OCI-M2 (cell line): ENCODE data around the gene PTPN13.
"Not testable (repeated sequence)": the region's sequence is repeated elsewhere in the genome, so short reads cannot be mapped to it uniquely, and the experiment has no call there.

ENCODE experiments used
- DNase-seq: peaks from one replicate; lab custom pipeline; 2025; ENCODE audit not compliant: unreplicated experiment; lab: John Stamatoyannopoulos, UW

The PTPN13 gene

DNA sequence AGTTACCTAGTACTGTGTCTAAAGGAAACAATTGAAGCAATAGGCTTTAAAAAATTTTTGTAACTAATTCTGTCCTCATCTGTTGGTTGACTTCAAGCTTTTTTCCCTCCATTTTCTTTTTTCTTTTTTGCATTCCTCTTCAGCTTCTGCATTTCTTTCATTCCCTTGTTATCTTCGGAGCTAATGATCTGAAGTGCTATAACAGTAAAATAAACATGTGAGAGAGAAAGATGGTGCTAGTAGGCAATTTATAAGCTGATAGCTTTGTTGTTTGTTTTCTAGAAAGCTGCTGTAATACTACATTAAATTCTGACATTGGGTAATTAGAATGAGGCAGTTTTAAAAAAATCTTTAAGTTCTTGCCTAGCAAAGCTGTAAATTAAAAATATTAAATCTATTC lies 37.1 kb downstream of the PTPN13 start:
- no peak for DNase-seq

DNA sequence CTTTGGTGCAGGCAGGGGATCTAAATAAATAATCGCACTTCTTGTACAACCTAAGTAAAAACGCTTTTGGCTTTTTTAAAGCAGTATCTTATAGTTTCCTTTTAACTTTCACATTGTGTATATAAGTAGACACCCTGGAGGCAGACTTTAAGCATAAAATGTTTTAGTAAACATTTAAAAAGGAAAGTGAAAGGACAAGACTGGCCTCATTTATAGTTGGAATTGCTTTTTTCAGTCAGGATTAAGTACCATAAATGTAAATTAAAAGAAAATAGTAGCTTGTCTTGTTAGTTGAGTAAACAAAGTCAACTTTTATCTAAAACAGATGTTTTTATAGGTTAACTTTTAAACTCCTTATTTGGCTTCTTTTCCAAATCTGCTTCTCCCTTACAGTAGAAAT lies 39.7 kb downstream of the PTPN13 start:
- DNase-seq = no peak

DNA sequence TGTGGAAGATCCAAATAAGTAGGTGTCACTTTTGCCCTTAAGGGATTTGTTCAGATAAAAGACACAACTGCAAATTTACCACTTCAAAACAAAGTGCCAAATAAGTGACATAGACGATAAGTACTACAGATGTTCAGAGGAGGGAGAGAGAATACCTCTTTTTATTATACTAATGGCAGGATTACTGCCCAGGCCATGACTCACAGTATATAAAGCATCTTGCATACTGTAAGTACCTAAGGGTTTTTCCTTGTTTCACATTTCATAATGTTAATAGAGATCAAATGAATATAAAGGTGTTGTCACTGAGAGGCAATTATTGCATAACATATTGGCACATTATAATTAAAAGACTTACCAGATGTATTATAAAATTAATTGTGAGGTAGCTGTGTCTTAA lies 46.4 kb downstream of the PTPN13 start:
- DNase-seq = no peak

DNA sequence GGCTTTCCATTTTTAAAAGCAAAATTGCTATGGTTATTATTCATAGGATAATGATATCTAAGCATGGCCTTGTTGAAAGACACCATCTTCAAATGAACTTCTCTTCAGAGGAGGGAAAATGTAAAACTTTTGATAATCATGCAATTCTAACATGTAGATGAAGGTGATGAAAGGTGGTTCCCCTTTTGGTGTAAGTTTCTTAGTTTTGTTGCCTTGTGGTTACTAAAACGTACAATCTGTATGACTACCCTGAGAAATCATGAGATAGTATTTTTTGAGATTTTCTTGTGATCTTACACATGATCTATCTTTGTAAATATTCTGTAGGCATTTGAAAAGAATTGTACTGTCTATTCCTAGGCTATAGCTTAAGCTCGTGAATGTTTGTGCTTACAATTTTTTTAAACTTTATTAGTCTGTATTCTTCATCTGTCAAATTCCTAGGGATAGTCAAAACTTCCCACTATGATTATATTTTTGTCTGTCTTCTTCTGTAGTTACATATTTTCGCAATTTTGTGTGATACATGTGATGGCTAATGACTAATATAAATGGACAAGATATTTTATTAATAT lies 47.5 kb downstream of the PTPN13 start:
- no peak for DNase-seq

DNA sequence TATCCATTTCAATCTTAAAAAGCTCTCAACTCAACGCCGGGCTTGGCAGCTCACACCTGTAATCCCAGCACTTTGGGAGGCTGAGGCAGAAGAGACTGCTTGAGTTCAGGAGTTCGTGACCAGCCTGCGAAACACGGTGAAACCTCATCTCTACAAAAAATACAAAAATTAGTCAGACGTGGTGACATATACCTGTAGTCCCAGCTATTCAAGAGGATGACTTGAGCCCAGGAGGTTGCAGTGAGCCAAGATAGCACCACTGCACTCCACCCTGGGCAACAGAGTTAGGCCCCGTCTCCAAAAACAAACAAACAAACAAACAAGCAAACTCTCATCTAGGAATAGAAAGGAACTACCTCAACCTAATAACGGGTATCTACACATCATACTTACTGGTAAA lies 50.8 kb downstream of the PTPN13 start:
- DNase-seq = no peak

DNA sequence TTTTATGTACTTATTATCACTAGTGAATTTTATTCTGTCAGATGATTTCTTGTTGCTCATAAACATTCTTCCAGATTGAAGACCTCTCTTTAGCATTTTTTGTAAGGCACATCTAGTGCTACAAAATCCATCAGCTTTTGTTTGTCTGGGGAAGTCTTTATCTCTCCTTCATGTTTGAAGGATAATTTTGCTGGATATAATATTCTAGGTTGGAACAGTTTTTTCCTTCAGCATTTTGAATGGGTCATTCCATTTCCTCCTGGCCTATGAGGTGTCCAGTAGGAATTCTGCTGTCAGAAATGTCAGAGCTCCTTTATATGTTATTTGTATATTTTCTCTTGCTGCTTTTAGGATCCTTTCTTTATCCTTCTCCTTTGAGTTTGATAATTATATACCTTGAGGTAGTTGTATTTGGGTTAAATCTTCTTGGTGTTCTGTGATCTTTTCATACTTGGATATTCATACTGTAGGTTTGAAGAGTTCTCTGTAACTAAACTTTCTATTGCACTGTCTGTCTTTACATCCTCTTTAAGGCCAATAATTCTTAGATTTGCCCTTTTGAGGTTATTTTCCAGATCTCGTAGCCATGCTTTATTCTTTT lies 58.3 kb downstream of the PTPN13 start:
- DNase-seq = no peak

DNA sequence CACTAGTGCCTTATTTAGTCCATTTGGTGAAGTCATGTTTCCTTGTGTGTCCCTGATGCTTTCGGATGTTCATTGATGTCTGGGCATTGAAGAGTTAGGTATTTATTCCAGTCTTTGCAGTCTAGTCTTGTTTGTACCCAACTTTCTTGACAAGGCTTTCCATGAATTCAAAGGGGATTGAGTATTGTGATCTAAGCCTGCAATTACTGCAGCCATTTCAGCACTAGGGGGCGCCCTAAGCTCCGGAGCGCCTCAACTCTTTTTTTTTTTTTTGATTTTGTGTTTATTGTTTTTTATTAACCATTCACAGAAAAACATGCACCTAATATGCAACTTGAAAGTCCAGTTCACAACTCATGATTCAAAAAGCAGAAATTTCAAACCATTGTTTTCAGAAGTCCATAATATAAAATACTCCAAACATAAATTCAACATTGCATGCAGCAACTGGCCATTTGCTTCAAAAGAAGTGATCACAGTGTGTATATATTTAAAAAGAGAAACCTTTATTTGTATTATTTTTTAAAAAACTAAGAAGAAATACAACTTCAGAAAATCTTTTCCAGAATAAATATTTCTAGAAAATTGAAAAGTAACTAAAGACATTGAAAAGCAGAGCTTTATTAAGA lies 59.2 kb downstream of the PTPN13 start:
- no peak for DNase-seq

DNA sequence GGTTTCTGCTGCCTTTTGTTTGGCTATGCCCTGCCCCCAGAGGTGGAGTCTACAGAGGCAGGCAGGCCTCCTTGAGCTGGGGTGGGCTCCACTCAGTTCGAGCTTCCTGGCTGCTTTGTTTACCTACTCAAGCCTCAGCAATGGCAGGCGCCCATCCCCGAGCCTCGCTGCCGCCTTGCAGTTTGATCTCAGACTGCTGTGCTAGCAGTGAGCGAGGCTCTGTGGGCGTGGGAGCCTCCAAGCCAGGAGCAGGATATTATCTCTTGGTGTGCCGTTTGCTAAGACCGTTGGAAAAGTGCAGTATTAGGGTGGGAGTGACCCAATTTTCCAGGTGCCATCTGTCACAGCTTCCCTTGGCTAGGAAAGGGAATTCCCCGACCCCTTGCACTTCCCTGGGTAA lies 62.7 kb downstream of the PTPN13 start:
- DNase-seq = not testable (repeated sequence)

DNA sequence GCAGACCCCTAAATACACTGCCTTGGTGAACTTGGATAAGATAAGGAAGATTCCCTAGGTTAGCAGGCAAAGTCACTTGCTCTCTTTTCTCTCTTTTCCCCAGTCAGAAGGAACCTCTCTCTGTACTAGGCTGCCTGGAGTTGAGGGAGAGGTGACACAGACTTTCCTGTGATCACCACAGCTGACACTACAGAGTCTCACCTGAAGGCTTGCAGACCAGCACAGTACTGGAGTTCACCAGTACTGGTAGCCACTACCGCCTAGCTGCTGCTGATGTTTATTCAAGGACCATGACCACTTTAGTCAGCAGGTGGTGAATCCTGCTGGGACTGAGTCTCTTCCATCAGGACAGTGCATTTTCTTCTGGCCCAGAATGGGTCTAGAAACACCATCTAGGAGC lies 63.3 kb downstream of the PTPN13 start:
- DNase-seq = no peak

DNA sequence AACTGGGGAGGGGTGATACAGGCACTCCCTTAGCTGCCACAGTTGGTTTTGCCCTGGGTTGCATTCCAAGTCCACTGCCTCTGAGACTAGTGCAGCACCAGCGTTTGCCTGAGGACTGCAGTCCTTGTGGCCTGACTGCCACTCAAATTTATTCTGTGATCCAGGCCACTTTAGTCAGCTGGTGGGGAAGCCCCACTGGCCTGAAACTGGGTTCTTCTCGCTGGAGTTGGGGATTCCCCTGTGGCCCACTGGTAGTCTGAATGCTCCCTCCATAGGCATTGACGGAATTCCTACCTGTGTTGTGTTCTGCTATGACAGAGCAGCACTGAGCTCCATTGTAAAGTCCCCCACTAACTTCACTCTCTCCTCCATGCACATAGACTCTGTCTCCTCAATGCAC lies 63.8 kb downstream of the PTPN13 start:
- no peak for DNase-seq

DNA sequence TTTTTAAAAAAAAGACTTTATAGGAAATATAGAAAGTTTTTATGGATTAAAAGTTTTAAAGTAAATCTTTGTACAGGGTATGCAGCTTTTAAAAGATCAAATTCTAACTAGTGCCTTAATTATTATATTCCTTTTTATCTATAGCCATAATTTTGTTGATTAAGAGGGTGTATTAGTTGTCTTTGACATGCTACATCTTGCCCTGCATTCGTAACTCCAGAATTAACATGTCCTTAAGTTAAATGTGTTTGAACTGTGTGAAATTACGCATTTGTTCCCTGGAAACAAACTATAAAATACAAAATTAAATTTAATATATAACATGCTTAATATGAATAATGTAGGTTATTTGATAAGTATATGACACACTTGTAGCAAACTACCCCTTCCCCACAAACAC lies 66.3 kb downstream of the PTPN13 start:
- no peak for DNase-seq

DNA sequence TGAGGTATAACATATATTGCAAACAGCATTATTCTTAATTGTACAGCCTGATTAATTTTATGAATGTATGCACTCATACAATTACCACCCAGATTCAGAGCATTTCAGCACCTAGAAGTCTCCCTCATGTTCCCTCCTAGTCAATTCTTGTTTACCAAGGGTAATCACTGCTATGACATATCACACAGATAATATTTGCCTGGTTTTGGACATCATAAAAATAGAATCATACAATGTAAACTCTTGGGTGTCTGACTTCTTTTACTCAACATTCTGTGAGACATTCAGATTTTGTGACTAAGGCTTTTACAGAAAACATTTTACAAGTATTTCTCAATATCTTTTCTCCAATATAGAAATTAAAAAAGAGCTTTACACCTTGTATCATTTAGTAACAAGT lies 66.9 kb downstream of the PTPN13 start:
- DNase-seq = no peak

DNA sequence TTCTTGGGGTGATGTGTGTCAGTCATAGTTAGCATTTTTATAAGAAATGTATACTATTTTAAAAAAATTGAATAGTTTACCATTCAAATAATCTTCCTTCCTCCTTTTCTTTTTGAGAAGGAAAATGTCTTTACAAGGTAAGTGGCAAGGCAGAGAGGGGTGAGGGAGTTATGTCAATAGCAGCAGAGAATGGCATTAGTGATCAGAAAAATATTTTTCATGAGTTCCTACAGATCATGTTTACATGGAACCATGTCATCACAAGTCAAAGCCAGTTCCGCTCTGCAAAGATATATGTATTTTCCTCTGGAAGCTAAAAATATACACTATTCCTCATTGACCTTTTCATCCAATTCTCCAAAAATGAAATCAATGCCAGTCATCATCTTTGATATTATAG lies 67.3 kb downstream of the PTPN13 start:
- DNase-seq = no peak

DNA sequence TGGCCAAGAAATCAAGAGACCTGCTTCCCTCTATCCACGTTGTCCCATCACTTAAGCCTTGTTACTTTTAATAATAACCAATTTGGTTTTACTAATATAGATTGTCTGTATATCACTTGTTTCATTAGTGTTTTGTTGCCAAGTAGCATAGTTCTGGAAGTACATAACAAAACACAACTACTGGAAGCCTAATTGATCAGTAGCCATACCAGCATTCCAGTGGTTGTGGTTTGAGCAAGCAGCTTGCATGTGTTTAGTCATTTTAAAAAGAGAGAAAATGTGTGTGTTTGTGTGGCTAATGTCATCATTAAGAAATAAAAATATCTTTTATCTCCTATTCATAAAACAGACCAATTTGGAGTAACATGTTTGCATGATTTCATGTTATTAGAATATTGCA lies 70.8 kb downstream of the PTPN13 start:
- DNase-seq = no peak

DNA sequence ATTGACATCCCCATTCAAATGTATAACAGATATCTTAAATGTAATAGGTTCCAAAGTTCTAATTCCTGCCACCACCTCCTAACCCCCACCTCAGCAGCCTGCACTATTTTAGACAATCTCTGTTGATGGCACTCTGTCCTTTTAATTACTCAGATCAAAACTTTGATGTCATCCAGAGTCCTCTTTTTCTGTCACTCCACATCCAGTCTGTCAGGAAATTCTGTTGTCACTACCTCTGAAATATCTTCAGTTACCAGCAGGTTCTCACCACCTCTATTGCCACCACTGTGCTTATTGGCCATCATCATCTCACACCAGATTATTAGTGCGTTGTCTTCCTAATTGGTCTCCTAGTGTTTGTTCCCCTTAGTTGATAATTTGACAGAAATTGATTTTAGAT lies 76.2 kb downstream of the PTPN13 start:
- DNase-seq = no peak

DNA sequence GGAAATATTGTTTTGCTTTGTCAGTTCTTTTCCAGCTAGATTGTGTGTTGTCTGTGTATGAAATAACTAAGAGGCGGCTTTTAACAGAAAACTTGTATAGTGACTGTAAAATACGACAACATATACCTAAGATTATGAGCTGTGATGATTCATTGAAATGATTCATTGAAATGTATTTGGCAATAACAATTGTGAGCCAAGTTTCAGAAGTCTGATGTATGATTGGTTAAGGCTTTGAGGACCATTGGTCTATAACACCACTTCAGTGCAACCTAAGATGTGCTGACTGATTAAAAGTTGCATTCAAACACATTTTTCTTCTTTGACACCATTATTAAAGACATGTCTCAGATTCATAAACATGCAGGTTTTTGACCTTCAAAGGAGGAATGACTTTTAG lies 76.6 kb downstream of the PTPN13 start:
- no peak for DNase-seq

DNA sequence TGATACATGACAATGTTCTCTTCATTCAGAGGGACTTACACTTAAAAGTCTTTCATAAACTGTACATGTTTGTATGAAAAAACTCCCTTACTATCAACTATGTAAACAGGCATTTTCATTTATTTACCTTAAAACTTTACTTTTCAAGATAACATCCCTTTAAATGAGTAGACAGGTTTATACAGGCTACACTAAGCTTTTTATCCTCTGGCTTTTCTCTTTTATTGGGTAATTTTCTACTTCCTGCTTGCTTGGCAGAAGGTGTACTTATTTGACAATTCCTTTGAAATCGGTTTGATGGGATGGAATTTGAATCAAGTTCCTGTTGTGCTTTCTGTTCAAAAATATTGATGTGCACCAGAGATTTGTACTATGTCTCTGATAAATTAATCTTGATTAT lies 81.4 kb downstream of the PTPN13 start:
- DNase-seq = no peak

DNA sequence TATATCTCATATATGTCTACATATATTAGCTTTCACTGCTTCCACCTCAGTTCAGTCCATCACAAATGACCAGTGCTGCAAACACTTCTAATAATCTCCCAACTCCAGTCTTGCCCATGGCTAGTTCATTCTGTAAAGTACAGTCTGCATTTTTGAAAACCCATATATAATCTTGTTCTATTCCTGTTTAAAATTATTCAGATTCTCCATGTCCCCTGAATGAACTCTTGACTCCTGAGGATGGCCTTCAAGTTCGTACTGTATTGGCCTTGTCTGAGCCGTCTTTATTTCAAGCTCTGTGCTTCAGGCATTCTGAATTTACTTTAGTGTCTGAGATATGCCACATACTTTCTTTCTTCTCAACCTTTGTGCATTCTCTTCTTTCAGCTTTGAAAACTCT lies 84.7 kb downstream of the PTPN13 start:
- DNase-seq = no peak

DNA sequence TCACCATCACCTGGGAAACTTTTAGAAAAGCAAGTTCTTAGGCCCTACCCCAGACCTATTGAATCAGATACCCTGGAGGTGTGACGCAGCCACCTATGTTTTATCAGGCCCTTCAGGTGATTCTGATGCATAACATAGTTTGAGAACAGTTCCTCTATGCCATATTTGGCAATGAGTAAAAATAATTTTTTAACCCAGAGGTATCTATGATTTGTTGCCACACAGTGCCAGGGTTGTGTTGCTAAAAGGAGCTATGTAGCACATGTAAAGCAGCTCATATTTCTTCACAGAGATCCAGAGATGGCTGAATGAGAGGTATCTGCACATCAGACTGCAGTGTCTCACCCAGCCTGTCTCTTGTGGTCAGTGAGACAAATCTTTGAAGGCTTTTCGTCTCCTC lies 85.3 kb downstream of the PTPN13 start:
- DNase-seq = no peak

DNA sequence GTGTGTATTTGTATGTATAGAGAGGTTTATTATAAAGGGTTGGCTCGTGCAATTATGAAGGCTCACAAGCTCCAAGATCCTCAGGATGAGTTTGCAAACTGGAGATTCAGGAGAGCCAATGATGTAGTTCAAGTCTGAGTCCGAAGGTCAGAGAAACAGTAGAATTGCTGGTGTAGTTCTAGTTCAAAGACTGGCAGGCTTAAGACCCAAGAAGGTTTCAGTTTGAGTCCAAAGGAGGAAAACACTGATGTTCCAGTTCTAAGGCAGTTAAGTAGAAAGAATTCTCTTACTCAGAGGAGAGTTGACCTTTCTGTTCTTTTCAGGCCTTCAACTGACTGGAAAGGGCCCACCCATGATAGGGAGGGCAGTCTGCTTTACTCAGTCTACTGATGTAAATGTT lies 89.1 kb downstream of the PTPN13 start:
- no peak for DNase-seq

DNA sequence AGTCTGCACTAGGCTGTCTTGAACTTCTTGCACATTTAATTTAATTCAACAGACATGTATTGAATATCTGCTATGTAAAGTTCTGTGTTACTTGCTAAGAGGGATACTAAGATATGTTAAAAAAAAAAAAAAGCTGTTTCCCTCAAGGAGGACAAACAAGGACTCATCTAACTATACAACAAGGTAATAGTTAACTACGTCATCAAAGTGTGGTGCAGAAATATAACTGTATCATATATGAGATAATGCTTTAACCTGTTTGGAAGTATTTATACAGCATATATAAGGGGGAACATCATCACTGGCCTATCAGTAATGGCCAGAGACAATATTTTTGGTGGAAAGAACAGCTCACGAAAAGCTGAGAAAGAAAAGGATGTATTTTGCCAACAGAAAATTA lies 89.9 kb downstream of the PTPN13 start:
- no peak for DNase-seq

DNA sequence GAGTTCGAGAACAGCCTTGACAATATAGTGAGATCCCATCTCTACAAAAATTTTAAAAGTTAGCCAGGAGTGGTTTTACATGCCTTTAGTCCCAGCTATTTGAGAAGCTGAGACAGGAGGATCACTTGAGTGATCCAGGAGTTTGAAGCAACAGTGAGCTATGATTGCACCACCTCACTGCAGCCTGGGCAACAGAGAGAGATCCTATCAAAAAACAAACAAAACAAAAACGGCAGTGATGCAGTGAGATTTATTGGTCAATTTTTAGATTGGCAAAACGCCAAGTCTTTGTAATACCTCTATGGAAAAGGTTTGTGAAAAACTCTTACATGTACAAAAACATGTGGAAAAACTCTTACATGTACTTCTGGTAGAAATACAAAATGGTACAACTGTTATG lies 91.3 kb downstream of the PTPN13 start:
- DNase-seq = no peak

DNA sequence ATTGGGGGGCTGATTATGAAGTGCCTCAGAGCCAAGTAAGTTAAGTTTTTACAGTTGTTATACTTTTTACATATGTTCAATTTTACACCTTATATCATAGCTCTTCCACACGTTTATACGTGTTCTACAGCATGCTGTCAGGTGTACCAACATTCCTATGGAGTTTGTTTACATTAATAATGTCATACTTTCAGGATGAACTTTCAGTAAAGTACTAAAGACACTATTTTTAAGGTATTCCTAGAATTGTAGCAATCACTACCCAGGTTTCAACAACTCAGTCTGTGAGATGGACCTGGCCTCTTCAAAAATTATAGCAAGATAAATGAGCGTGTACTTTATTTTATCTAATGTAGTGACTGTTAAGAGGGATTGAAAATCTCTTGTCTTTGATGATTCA lies 92.6 kb downstream of the PTPN13 start:
- DNase-seq = no peak
